ENCODE results near the gene RNH1.

RNH1 gene

GRCh38 chr11:537622-538430, 30.8 kb upstream of the RNH1 start:
- no peak for DNase-seq (ENCODE audit: low read depth)

GRCh38 chr11:536841-537621, 30.0 kb upstream of the RNH1 start, which contains the start of gene LRRC56:
Gene LRRC56, plus strand, starts transcription at chr11:537527. Its CDS starts 3,158 bp downstream, at chr11:540685.
- peak; percentile 80 for DNase-seq (ENCODE audit: low read depth)

- DNase-seq (ENCODE audit: low read depth), result peak; percentile 93
These were observed 28.7 kb upstream of the RNH1 start, which contains the start of gene HRAS for GRCh38 chr11:535519-536454. Gene HRAS, minus strand, starts transcription at chr11:535576.

GRCh38 chr11:535210-535518, 28.1 kb upstream of the RNH1 start:
- DNase-seq (ENCODE audit: low read depth), result no peak

GRCh38 chr11:534396-535209, 27.6 kb upstream of the RNH1 start:
- no peak for DNase-seq (ENCODE audit: low read depth)

- no peak for DNase-seq (ENCODE audit: low read depth)
These were observed 26.7 kb upstream of the RNH1 start for GRCh38 chr11:533586-534395.

- DNase-seq (ENCODE audit: low read depth), result no peak
These were observed 26.0 kb upstream of the RNH1 start for GRCh38 chr11:532986-533585.

- DNase-seq (ENCODE audit: low read depth), result no peak
These were observed 25.5 kb upstream of the RNH1 start for GRCh38 chr11:532527-532985.

GRCh38 chr11:531919-532526, 25.0 kb upstream of the RNH1 start:
- DNase-seq (ENCODE audit: low read depth), result no peak

- no peak for DNase-seq (ENCODE audit: low read depth)
These were observed 24.2 kb upstream of the RNH1 start for GRCh38 chr11:530960-531831.

- DNase-seq (ENCODE audit: low read depth), result no peak
These were observed 22.8 kb upstream of the RNH1 start for GRCh38 chr11:529728-530411.

GRCh38 chr11:528815-529727, 22.0 kb upstream of the RNH1 start:
- no peak for DNase-seq (ENCODE audit: low read depth)

- DNase-seq (ENCODE audit: low read depth), result no peak
These were observed 21.2 kb upstream of the RNH1 start for GRCh38 chr11:528166-528814.

- no peak for DNase-seq (ENCODE audit: low read depth)
These were observed 19.1 kb upstream of the RNH1 start for GRCh38 chr11:526192-526591.

GRCh38 chr11:521177-521688, 14.2 kb upstream of the RNH1 start:
- no peak for DNase-seq (ENCODE audit: low read depth)
